ENCODE results near the gene GNAT1.
A peak's percentile ranks its signal among the peaks of the same experiment; 100 is the strongest.
"Not testable (repeated sequence)": the region's sequence is repeated elsewhere in the genome, so short reads cannot be mapped to it uniquely, and the experiment has no call there.

The GNAT1 gene

DNA sequence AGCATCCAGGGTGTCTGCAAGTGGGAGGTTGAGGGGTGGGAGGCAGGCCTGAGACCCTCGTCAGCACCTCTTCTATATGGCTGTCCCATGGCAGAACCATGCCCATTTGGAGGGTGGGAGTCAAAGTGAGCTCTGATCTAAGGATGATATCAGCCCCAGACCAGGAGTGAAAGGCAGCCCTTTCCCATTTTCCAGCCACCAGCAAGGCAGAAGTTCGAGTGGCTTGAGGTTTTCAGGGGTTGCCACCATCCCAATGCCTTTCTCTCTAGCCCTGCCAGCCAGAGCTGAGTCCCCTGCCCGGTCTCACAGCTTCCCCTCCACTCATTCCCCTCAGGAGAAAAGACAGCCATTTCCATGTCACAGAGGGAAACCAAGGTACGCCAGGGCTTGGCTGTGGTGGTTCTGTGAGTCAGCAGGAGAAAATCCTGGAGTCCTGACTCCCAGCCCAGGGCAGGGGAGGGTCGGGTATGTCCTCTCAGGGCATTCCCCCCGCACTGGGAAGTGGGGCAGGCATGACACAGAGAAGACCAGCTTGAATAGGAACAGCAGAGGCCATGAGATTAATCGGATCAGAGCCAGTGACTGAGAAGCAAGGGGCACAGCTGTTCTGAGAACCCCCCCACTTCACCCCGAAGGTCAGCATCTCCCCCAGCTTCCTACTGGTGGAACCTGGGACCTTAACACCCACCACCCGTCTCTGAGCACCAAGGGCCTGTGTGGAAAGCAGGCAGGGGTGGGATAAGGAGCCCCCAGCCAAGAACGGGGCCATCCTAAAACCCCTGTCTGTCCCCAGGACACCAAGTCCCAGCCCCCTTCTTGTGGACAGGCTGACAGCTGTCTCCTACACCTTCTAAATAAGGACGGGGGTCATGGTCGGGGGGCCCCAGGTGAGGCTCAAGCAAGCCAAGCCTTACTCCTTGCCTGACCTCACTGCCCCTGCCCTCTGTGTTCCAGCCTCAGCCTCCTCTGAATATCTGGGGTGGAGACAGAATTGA is 12.7 kb downstream of the GNAT1 start:
- DNase-seq (ENCODE audit: low spot score): no peak

DNA sequence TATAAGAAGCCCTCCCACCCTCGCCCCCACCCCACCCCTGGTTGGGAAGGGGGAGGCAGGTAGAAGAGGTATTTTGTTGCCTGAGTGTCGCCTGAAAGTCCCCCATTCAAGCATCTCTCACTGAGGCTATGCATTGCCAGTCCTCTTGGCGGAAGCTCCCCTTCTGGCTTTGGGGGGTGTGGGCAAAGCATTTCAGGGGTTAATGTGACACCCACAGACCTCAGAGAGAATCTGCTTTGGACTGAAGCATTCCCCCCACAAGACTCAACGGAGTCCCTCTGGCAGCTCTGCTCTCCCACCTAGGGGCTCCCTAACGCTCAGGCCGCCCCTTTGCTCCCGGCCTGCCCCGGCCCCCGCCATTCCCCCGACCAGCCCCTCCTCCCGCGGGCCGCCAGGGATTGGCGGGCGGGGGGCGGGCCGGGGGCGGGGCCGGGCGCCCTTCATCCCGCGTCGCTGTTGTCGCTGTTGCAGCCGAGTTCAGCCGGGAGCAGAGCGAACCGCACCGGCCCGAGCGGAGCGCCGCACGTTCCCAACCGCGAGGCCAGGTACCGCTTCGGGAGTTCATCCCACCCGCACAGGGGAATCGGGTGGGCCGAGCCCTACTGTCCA is 13.5 kb downstream of the GNAT1 start, which contains the start of gene SLC38A3:
SLC38A3 (plus strand) TSS at position 468 of the 609 bp plus-strand sequence. CDS start 8,929 bp downstream, outside the sequence.
- DNase-seq (ENCODE audit: low spot score): peak; percentile 83

DNA sequence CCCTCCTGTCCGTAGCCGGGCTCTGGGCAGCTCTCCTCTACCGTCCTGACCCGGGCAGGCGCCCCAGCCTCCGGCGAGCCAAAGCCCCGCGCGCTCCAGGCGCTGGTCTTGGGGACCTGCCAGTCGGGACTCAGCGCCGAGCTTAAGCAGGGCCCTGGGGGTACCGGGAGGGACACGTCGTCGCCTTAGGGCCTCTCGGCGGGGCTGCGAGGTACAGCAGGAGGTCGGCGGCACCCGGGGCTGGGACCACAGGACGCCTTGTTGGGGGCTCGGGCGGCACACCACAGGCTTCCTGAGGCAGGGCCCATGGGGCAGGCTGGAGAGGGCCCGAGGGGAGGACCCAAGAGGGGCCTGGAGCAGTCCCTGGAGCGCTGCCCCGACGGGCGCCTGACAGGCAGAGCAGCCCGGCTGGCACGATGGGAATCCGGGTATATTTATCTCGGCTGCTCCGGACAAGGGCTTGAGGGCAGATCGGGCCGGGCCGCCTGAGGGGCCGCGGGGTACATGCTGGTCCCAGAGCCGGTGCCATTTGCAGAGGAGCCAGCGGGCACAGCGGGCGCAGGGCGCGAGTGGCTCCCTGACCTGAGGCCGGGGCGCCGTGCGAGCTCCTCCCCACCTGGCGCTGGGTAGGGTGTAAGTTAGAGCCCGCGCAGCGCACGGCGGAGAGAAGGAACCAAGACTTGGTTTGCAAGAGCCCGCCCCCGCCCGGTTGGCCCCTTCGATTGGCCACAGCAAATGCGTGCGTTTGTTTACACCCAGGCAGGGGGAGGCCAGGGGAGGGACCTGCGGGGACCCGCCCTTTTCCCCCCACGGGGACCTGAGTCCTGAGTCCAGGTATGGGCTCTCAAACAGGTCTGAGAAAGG is 14.2 kb downstream of the GNAT1 start:
- DNase-seq (ENCODE audit: low spot score): peak; percentile 58

DNA sequence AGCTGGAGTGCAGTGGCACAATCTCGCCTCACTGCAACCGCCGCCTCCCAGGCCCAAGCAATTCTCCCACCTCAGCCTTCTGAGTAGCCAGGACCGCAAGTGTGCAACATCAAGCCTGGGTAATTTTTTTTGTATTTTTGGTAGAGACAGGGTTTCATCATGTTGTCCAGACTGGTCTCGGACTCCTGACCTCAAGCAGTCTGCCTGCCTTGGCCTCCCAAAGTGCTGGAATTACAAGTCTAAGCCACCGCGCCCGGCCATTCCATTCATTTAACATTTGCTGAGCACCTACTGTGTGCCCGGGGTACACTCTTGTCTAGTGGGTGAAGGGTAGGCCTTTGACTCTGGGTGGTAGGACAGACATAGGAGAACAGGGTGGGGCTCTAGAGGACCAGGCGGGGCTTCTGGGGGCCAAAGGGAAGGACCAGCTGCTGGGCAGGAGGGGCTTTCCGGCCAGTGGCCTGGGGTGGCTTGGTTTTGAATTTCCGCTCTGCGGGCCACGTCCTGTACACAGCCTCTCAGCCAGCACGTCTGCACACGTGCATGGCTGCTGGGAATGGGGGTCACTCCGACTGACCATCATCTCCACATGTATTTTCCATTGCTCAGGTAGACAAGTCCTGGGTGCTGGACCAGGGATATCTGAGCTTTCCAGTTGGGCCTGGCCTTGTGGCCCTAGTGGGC is 16.1 kb downstream of the GNAT1 start:
- DNase-seq (ENCODE audit: low spot score): no peak

DNA sequence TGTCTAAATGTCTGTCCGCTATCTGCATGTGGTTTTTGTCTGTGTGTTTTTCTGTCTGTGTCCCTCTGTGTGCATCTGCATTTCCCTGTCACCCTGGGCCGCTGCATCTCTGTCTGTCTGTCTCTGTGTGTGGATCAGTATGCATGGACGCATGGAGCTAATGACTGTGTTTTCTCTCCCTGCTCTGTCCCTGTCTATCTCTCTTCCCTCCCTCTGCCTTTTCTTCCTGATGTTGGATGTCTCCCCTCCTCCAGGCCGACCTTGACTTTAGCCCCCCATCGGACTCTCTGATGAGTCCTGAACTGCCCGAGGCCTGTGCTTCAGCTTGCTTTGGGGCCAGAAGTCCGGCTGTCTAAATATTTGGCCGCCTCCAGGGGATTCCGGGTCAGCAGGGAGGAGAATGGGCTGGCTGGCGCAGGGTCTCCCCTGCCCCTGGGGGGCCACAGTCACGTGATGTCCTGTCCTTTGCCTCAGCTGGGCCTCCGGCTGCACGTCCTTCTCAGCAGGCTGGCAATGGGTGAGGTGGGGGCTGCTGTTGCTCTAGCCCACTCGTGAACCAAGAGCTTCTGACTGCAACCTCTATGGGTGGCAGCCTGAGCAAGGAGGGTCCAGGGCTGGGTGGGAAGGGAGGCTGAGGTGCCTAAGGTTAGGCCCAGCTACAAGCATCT is 17.4 kb downstream of the GNAT1 start:
- DNase-seq (ENCODE audit: low spot score): no peak

DNA sequence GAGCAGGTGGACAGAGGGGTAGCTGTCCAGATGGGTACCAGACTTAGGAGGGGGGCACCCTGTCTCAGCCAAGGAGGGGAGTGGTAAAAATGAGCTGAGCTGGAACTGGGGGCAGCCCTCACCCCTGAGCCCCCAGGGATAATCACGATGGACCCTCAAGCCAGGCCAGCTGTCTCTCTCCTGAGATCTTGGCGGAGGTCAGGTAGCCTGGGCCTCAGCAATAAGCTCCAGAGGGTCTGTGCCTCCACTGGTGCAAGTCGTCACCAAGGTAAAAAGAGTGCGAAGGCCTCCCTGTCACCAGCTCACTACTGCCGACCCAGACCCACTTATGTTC is 18.7 kb downstream of the GNAT1 start:
- DNase-seq (ENCODE audit: low spot score): no peak

DNA sequence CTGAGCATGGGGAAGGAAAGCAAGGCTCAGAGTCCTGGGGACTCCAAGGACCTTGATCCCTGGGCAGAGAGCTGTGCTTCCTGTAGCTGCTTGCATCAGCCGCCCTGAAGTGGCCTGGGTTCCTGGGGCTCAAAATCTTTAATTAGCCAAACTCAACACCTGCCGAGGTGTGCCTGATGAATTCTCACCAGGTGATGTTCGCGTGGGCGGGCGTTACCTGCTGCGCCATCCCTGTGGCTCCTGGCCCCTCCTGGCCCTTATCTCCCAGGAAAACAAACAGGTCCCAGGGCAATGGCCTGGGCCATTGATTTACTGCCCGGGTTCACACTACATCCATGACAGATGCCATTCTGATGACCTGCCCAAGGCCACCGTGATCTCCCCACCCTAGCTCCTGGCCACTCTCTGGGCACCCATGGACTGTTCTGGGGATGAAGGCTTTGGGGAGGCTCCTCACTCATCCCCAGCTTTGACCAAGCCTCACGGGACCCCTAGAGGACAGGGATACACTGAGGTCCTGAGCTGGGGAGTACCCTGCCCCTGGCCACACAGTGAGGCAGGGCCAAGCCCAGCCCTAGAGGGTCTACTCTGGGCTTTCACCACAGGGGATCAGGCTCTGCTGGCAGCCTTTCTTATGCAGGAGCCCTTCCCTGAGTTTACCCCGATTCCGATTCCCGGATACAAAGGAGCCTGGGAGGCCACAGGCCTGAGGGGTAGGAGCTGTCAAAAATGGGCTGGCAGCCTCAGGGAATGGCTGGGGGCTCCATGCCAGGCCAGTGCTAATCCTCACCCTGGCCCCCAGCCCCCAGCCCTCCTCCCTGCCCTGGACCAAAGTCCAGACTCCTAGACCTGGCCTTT is 19.3 kb downstream of the GNAT1 start:
- DNase-seq (ENCODE audit: low spot score): peak; percentile 71

DNA sequence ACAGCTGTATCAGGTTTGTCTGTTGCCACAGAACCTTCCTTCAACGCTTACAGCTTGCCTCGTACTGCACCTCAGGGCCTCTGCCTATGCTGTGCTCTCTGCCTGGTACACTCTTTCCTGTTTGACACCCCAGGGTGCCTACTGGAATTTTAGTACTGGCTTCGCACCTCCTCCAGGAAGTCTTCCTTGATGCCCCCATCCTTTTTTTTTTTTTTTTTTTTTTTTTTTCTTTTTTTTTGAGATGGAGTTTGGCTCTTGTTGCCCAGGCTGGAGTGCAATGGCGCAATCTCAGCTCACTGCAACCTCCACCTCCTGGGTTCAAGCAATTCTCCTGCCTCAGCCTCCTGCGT is 19.9 kb downstream of the GNAT1 start:
- DNase-seq (ENCODE audit: low spot score): not testable (repeated sequence)

DNA sequence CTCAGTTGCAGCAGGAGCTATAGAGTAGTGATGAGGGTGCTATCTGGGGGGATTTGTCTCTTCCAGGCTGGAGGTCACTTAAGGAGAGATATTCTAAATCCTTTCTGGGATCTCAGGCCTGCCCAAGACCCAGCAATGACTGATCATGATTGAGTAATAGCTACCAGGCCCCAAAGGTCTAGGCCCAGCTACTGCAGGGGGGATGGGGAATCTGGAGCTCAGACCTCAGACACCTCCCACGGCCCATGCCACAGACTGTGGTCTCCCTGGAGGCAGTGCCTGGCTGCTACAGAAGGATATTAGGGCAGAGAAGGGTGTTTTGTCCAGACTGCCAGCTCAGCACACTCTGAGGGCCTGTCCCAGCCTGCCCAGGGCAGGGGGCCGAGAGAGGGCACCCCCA is 20.5 kb downstream of the GNAT1 start:
- DNase-seq (ENCODE audit: low spot score): no peak

DNA sequence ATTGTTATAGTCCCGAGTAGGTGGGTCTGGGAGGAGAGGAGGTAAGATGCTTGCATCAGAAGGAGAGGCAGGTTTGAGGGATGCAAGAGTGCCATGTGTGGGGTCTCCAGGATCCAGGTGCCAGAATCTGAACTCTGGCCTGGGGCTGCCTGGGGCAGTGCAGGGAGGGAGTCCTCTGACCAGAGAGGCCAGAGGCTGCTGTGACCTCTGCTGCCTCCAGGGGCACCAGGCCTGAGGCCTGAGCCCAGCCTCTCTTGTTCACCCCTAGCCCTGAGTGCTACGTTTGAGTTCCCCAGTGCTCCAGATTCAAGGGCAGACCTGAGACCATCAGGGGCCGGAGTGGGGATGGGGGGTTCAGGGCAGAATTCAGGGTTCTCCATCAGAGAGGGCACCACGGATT is 21.1 kb downstream of the GNAT1 start:
- DNase-seq (ENCODE audit: low spot score): peak; percentile 60

DNA sequence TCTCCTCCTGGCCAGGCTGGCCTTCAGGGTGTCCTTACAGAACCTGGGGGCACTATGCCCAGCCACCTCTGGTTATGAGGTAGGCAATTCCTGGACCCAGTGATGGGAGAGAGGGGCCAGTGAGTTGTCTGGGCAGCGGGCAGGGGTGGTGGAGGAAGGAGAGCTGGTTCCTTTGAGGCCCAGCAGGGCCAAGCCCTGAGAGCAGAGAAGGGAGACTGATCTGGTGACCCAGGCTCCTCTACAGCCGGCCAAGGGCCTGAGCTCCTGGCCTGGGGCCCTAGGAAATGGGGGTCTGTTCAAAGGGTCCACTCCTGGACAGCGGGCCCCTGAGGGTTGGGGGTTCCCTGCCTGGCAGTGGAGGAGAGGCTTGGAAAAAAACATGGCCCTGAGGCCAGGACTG is 21.6 kb downstream of the GNAT1 start:
- DNase-seq (ENCODE audit: low spot score): no peak

DNA sequence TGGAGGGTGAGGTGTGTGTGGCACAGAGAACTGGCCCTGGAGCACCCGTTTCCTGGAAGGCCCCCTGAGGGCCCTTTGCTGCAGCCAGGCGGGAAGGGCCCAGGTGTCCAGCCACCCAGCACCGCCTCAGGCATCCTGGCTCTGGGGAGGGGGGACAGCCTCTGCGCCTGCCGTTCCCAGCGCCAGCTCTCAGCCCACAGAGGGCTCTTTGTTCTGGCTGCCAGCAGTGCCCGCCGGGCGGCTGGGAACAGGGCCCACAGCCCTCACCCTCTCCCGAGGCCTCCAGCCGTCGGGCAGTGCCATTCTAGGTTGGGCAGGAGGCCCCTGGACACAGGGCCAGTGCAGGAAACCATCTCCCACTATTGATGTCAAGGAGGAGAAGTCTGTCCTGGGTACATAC is 22.0 kb downstream of the GNAT1 start:
- DNase-seq (ENCODE audit: low spot score): no peak

DNA sequence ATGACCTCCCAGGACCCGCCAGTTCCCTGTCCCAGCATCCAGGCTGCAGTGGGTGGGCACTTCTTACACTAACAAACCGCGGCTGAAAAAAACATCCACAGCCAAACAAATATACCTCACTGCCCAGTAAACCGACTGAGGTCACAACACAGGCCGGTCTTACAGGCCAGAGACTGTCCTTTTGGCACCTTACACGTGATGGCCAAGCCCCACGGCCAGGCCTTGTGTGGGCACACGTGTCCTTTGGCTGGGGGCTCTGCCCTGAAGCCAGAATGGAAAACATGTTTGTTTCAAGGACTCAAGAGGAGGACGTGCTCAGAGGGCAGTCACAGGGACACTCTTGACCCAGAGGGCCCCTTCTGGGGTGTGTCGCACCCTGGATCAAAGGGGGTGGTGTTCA is 23.4 kb downstream of the GNAT1 start:
- DNase-seq (ENCODE audit: low spot score): no peak

DNA sequence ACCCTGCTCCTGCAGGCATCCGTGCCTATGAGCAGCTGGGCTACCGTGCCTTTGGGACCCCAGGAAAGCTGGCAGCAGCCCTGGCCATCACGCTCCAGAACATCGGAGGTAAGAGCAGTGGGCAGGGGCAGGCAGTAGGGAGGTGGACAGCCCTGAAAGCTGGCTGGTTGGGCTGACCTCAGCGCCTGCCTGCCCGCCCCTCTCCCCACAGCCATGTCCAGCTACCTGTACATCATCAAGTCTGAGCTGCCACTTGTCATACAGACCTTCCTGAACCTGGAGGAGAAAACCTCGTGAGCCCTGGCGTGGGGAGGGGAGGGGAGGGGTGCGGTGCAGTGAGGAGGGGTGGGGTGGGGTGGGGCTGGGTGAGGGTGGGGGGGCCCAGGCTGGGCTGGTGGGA is 24.1 kb downstream of the GNAT1 start:
- no peak for DNase-seq (ENCODE audit: low spot score)

DNA sequence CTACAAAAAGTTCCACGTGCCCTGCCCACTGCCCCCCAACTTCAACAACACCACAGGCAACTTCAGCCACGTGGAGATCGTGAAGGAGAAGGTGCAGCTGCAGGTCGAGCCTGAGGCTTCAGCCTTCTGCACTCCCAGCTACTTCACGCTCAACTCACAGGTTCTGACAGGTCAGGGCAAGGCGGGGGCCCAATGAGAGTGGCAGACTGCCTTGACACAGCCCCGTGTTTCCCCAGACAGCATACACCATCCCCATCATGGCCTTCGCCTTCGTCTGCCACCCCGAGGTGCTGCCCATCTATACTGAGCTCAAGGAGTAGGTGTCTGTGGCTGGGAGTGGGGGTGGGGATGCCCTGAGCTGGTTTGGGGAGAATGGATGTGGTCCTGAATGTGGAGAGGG is 26.3 kb downstream of the GNAT1 start:
- no peak for DNase-seq (ENCODE audit: low spot score)

DNA sequence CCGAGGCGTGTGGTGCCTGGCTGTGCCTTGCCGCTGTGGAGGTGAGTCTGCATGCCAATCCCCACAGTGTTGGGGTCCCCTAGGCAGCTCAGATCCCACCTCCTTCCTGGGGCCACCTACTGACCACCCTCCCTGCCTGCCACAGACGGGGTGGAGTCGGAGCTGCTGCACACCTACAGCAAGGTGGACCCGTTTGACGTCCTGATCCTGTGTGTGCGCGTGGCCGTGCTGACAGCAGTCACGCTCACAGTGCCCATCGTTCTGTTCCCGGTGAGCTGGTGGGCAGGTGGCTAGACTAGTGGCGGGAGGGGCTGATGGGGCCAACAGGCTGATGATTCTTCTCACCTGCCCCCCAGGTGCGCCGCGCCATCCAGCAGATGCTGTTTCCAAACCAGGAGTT is 27.0 kb downstream of the GNAT1 start:
- DNase-seq (ENCODE audit: low spot score): no peak

DNA sequence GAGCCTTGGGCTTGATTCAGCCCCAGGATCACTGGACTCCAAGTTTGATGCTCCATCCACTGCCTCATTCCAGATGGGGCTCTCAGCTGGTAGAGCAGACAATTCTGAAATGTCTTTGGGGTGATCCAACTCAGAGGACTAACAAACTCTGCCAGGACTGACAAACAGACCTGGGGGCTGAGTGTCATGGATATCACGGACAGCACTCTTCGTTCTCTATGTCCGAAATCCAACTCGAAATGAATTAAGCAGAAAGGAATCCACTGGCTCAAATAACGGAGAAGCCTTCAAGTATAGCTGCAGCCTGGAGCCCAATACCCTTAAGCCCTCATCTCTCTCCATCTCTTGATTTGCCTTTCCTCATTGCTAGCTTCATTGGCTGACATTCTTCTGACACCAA is 27.9 kb downstream of the GNAT1 start:
- DNase-seq (ENCODE audit: low spot score): no peak

DNA sequence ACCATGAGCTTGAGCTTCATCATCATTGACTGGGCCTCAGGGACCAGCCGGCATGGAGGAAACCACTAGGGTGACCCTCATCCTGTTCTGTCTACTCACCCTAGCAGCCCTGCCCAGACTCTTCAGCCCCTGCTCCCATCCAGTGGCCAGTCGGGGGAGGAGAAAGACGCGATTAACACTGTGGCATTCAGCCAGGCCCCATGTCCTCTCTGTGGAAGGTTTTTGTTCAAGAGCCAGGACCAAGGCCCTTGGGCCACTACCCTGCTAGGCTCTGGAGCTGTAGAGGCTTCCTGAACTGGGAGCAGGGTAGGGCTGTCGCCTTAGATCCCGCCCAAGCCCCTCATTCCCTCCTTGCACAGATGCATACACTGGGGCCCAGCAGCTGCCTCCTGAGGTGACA is 28.7 kb downstream of the GNAT1 start:
- DNase-seq (ENCODE audit: low spot score): no peak

DNA sequence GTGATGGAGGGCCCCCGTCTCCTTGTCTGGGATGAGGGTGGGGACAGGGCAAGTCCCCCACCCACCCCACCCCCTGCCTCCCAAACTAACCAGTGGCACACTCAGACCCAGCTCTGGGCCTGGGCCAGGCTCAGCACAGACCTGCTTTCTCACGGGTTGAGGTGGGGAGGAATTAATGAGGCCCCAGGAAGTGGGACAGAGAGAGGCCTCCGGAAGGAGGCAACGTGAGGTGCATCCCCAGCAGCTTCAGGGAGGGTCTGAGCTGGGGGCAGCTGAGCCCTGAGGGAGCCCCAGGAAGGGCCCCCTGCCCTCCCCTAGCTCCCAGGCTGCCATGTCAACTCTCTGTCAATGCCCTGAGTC is 29.6 kb downstream of the GNAT1 start:
- no peak for DNase-seq (ENCODE audit: low spot score)

DNA sequence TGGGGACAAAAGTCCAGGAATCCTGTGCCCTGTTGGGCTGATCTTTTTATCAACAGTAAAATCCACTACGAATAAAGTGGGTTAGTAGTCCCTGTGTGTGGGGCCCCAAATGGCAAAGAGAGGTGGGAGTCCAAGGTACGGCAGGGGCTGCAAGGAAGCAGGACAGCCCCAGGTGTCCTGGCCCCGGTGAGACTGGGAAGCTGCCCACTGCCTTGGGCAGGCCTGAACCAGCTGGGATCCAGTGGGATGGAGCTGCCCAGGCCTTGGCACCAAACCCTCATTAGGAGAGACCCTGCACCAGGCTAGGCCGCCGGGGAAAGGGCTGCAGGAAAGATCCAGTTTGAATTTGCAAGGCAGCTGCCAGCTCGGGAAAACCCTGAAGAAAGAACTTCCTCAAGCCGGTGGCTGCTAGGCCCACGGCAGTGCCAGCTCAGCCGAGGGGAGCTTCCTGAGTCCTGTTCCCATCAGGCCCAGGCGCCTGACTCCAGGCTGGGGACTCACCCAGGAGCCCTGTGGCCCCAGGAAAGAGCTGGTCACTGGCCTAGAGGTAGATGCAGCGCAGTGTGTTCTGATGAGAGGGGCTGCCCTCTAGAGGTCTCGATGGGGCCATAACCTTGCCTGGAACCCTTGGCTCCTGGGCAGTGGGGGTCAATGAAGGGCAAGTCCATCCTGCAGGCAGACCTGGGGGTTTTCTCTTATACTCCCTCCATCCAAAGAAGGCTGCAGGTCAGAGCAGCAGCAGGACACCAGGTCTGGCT is 30.2 kb downstream of the GNAT1 start:
- peak; percentile 76 for DNase-seq (ENCODE audit: low spot score)
